LNCaP clone FGC (cell line): ENCODE results near the gene TECTB.

Experiments
- DNase-seq: peaks from one replicate; pipeline ENCODE4 v3.0.0-alpha.2; 2011; ENCODE audit warnings: low read depth
- H3K4me3 ChIP-seq: 2 replicates; pipeline ENCODE4 v1.5.1; 2011; ENCODE audit warnings: mild to moderate bottlenecking, low read depth, low read length, control low read depth
- CTCF ChIP-seq: IDR thresholded peaks from 2 replicates; pipeline ENCODE4 v1.5.1; 2012; ENCODE audit warnings: mild to moderate bottlenecking; ENCODE audit not compliant: control insufficient read depth, insufficient read depth; ENCODE audit errors: extremely low read depth

Gene TECTB

GRCh38 chr10:112349521-112350085 lies 66.4 kb downstream of the TECTB start:
- no peak for TF ChIP-seq CTCF
- no peak overlapping the region for H3K4me3 ChIP-seq
- DNase-seq, result no peak

DNA sequence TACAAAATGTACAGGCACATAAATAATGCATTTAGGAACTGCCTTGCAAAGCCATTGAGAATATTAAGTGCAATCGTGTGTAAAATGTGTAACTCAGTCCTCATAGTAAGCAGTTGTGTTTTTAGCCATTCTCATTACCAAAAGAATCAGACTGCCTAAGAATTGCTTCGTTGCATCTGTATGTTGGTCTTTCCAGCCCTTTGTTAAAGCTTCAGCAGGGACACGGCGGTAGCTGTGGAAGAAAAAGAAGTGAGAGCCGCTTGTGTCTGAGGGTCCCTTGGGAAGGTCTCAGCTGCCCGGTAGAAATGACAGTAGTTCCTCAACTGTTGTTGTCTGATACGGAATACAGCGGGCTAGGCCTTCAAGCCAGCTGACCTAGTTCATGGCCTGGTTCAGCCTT lies 67.9 kb downstream of the TECTB start:
- no peak for TF ChIP-seq CTCF
- no peak overlapping the region for H3K4me3 ChIP-seq
- no peak for DNase-seq

DNA sequence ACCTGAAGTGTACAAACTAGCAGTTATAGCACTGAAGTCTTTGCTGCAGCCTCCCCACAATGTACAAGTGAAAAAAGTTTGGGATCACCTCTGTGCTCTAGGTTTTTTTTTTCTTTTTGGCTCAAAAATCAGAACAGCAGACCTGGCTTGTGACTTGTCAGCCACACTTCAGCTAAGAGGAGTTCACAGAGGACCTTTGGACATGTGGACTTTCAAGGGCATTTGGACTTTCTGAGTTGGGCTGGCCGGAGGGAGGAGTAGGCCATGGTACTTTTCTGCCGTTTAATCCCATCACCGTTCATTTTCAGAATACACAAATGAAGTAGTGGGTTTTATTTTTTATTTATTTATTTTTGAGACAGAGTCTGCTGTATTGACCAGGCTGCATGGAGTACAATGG lies 68.8 kb downstream of the TECTB start:
- DNase-seq, result no peak
- H3K4me3 ChIP-seq, result no peak overlapping the region
- no peak for TF ChIP-seq CTCF

DNA sequence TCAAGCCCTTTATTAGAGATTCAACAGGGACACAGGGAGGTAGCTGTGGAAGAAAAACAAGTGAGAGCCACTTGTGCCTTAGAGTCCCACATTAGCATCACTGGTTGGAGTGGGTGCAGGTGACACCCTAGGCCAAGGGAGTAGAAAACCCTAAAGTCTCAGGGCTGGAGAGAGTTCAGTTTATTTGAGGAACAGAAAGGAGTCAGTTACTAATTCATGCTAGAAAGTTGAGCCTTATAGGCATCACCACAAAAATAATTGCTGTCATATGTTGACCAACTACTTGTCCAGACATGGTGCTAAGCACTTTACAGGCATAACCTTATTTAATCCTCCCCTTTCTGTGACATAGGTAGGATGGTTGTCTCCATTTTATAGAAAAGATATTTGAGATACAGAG lies 69.8 kb downstream of the TECTB start:
- DNase-seq, result no peak
- TF ChIP-seq CTCF, result no peak
- H3K4me3 ChIP-seq, result no peak overlapping the region
